HL-60/S4 treated with phorbol 12-myristate 13-acetate at 8.2 ng/mL for 4 days and 3 days (cell line): ENCODE measurements around the gene MYPOP.

Source experiments
- in situ Hi-C: fragments of 300-500 bp; cut with MboI; formaldehyde crosslinking; loops from 2 replicates; pipeline ENCODE4 v1.15.0; 2022; ENCODE audit warnings: low sequenced_read_pairs

The MYPOP gene

GRCh38 chr19:45901912-45902650 lies at the start of gene MYPOP:
Gene MYPOP (minus strand): TSS chr19:45902613. CDS start chr19:45901773, 840 bp downstream.
- in situ Hi-C loops, result no loop called here

- in situ Hi-C loops, result no loop called here
Measured at GRCh38 chr19:45947926-45948325, 45.5 kb upstream of the MYPOP start.

GRCh38 chr19:45940515-45940805 lies 38.0 kb upstream of the MYPOP start:
- in situ Hi-C loops, result no loop called here

- in situ Hi-C loops, result no loop called here
Measured at GRCh38 chr19:45939792-45940514, 37.5 kb upstream of the MYPOP start.

DNA sequence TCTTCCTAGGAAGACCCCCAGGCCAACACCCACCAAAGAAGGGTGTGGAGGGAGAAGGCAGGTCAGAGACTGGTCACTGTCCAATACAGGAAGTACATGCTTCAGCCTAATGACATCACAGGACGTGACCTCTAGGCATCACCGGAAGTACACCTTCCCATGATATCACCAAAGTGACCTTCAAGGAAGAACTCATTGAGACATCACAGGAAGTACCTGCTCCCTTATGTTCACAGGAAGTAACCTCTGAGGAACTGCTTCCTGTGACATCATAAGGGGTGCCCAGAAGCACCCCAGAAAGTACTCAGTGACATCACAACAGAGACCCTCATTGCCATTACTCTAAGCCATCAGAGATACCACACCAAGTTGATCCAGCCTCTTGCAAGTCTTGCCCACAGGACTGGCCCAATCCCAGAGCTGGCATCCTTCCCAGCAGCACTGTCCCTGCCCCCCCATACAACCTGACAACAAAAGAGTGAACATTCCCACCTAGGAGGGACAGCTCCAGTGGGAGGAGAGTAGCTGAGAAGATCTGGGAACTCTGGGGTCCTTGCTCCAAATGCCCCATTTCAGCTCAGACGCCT lies 36.4 kb upstream of the MYPOP start:
- in situ Hi-C loops, result no loop called here

DNA sequence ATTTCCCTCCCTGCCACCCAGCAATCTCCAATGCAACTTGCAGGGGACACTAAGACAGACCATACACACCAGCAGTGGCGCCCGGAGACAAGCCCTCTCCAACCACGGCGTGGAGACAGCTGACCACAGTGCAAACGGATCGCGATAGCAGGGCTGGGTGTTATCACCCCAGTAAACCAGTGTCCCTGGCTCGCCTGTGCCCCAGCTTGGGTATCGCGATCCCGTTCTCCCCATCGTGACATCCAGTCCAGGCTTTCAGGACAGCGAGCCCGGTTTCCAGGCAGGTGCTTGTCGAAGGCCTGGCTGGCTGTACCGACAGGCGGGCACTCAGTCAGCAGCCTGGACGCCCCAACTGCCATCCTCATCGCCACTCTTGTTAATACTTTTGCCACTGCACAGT lies 32.9 kb upstream of the MYPOP start:
- in situ Hi-C loops, result no loop called here

- in situ Hi-C loops, result no loop called here
Measured at GRCh38 chr19:45934551-45935230, 32.3 kb upstream of the MYPOP start.

GRCh38 chr19:45933759-45934158 lies 31.3 kb upstream of the MYPOP start:
- in situ Hi-C loops, result no loop called here

GRCh38 chr19:45931055-45931454 lies 28.6 kb upstream of the MYPOP start:
- in situ Hi-C loops, result no loop called here

DNA sequence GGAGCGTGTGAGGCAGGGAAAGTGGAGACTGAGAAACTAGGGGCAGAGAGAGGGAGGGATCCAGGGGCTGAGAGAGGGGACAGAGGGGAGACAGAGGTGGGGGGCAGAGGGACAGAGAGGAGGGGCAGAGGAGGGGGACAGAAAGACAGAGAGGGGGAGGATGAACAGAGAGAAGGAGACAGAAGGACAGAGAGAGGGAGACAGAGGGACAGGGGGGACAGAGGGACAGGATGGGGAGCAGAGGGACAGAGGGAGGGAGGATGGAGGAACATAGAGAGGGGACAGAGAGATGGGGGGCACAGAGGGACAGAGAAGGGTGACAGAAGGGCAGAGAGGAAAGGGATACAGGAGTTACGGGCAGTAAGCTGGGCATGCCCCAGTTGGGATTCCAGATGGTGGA lies 26.8 kb upstream of the MYPOP start:
- in situ Hi-C loops, result no loop called here

- in situ Hi-C loops, result no loop called here
Measured at GRCh38 chr19:45927565-45928261, 25.3 kb upstream of the MYPOP start.

GRCh38 chr19:45924891-45925447 lies 22.6 kb upstream of the MYPOP start:
- in situ Hi-C loops, result no loop called here

- in situ Hi-C loops, result no loop called here
Measured at GRCh38 chr19:45922281-45922680, 19.9 kb upstream of the MYPOP start.

- in situ Hi-C loops, result no loop called here
Measured at GRCh38 chr19:45920458-45920857, 18.0 kb upstream of the MYPOP start.

GRCh38 chr19:45919678-45920077 lies 17.3 kb upstream of the MYPOP start:
- in situ Hi-C loops, result no loop called here

- in situ Hi-C loops, result no loop called here
Measured at GRCh38 chr19:45918721-45919120, 16.3 kb upstream of the MYPOP start.

DNA sequence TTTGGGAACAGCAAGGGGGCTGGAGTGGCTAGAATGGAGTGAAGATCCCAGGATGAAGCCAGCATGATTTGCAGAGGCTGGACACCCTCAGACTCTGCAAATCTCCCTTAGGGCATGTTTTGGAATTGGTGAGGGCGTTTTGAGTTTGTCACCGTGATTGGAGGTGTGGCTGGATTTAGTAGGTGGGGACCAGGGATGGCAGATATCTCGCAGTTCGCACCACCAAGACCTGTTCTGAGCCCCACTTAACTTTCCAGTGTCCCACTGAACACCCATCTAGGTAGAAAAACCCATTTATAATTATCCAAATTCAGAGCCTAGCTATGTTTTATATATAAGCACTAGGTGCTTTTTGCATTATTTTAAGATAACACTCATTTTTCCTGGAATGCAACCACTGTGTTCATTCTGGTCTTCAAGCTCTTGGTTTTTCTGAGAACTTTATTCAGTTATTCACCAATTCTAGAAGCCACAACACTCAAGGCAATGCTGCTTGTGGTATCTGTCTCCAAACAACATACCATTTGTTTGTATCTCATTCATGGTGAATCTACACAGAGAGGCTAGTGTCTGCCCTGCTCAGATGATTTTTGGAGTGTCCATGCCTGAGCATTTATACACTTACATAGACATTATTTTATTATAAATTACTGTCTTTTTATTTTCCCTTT lies 15.1 kb upstream of the MYPOP start:
- in situ Hi-C loops, result no loop called here

GRCh38 chr19:45913874-45914830 lies 11.7 kb upstream of the MYPOP start, which contains the start of gene NANOS2:
Gene NANOS2 (minus strand): TSS chr19:45914778. CDS start chr19:45914693, 85 bp downstream.
- in situ Hi-C loops, result no loop called here

- in situ Hi-C loops, result no loop called here
Measured at GRCh38 chr19:45911291-45911690, 8.9 kb upstream of the MYPOP start.
